Hepatocyte (in vitro differentiated cells): ENCODE results near the gene FIBCD1. TPM values are rescaled to one million over a fixed set of nuclear protein-coding genes. Genes with fewer than 3 reads are reported as not detected.

ENCODE experiments used
- DNase-seq: peaks from one replicate; pipeline ENCODE4 v3.0.0-alpha.2; 2016; ENCODE audit warnings: low spot score
- H2AFZ ChIP-seq: fragments of 200-600 bp; sonication (generic); 2 replicates; pipeline ENCODE4 v1.6.0; 2016; ENCODE audit warnings: antibody characterized with exemption, mild to moderate bottlenecking
- H3K27ac ChIP-seq: fragments of 200-600 bp; sonication (generic); 2 replicates; pipeline ENCODE4 v1.5.1; 2016; ENCODE audit warnings: mild to moderate bottlenecking
- H3K27me3 ChIP-seq: fragments of 200-600 bp; sonication (generic); 2 replicates; pipeline ENCODE4 v1.6.1; 2016
- H3K36me3 ChIP-seq: fragments of 200-600 bp; sonication (generic); replicated peaks from 2 replicates; pipeline ENCODE4 v1.5.1; 2016; ENCODE audit warnings: low read depth; ENCODE audit not compliant: insufficient read depth
- H3K4me1 ChIP-seq: fragments of 200-600 bp; sonication (generic); 2 replicates; pipeline ENCODE4 v1.5.1; 2016; ENCODE audit warnings: mild to moderate bottlenecking, moderate library complexity; ENCODE audit not compliant: insufficient read depth
- H3K4me2 ChIP-seq: fragments of 200-600 bp; sonication (generic); 2 replicates; pipeline ENCODE4 v1.6.0; 2016
- H3K4me3 ChIP-seq: fragments of 200-600 bp; sonication (generic); 2 replicates; pipeline ENCODE4 v1.5.1; 2016; ENCODE audit warnings: mild to moderate bottlenecking
- H3K79me2 ChIP-seq: fragments of 200-600 bp; sonication (generic); 2 replicates; pipeline ENCODE4 v1.6.0; 2017; ENCODE audit warnings: mild to moderate bottlenecking
- H3K9me2 ChIP-seq: fragments of 200-600 bp; sonication (generic); replicated peaks from 2 replicates; pipeline ENCODE4 v1.6.0; 2017; ENCODE audit warnings: mild to moderate bottlenecking; ENCODE audit not compliant: insufficient read depth
- H3K9me3 ChIP-seq: fragments of 200-600 bp; sonication (generic); 2 replicates; pipeline ENCODE4 v1.5.1; 2016; ENCODE audit warnings: low read depth, mild to moderate bottlenecking
- H4K20me1 ChIP-seq: fragments of 200-600 bp; sonication (generic); 2 replicates; pipeline ENCODE4 v1.6.0; 2016; ENCODE audit warnings: mild to moderate bottlenecking; ENCODE audit not compliant: insufficient read depth, poor library complexity, severe bottlenecking
- EZH2 ChIP-seq: fragments of 200-600 bp; sonication (generic); IDR thresholded peaks from 2 replicates; pipeline ENCODE4 v1.6.1; 2016; ENCODE audit warnings: antibody characterized with exemption, mild to moderate bottlenecking, borderline replicate concordance
- EZH2phosphoT487 ChIP-seq: fragments of 200-600 bp; sonication (generic); IDR thresholded peaks from one replicate; pipeline ENCODE4 v1.6.1; 2018; ENCODE audit warnings: antibody characterized with exemption, mild to moderate bottlenecking, low read depth, moderate library complexity; ENCODE audit not compliant: unreplicated experiment, severe bottlenecking
- WGBS: methylation state at CpG from one replicate; pipeline ENCODE4 v1.1.6; 2016; ENCODE audit warnings: low lambda C conversion rate; ENCODE audit errors: missing lambda C conversion rate; 5-methylcytosine and 5-hydroxymethylcytosine counted together
- polyA plus RNA-seq: library from polyadenylated mRNA; unstranded; fragments of >200 nt; fragmentation: Nextera tagmentation; extraction: Ambion mirVana; gene quantifications from 2 replicates; pipeline ENCODE4 v1.2.1, GENCODE V29; 2016
- total RNA-seq: library from RNA; depleted of rRNA; stranded (reverse); fragments of >200 nt; gene quantifications from 2 replicates; pipeline ENCODE4 v1.2.3, GENCODE V29; 2014
- TF ChIP-seq, protein P1 (sequence below): fragments of 200-600 bp; sonication (generic); IDR thresholded peaks from 2 replicates; pipeline ENCODE4 v1.5.1; 2016; ENCODE audit warnings: antibody characterized with exemption, mild to moderate bottlenecking; ENCODE audit not compliant: poor library complexity

FIBCD1 gene
- total and polyA plus RNA-seq, 2 experiments from 2014 or later = 0.33 TPM; not detected in 1

- peaks cover 59% of the 10 kb centered on the region for H4K20me1 ChIP-seq
- no peaks in the 10 kb centered on the region for H3K36me3 ChIP-seq
- H3K9me2 ChIP-seq = no peaks in the 10 kb centered on the region
- 95% methylated on average over 7 of the region's 7 CpGs for WGBS
- H3K4me1 ChIP-seq = peaks cover 6% of the 10 kb centered on the region
- no peak overlapping the region for H3K27ac ChIP-seq
- TF ChIP-seq EZH2 = no peak
- TF ChIP-seq, protein P1, sequence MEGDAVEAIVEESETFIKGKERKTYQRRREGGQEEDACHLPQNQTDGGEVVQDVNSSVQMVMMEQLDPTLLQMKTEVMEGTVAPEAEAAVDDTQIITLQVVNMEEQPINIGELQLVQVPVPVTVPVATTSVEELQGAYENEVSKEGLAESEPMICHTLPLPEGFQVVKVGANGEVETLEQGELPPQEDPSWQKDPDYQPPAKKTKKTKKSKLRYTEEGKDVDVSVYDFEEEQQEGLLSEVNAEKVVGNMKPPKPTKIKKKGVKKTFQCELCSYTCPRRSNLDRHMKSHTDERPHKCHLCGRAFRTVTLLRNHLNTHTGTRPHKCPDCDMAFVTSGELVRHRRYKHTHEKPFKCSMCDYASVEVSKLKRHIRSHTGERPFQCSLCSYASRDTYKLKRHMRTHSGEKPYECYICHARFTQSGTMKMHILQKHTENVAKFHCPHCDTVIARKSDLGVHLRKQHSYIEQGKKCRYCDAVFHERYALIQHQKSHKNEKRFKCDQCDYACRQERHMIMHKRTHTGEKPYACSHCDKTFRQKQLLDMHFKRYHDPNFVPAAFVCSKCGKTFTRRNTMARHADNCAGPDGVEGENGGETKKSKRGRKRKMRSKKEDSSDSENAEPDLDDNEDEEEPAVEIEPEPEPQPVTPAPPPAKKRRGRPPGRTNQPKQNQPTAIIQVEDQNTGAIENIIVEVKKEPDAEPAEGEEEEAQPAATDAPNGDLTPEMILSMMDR = no peak
- TF ChIP-seq EZH2phosphoT487 = no peak
- H3K27me3 ChIP-seq = no peaks in the 10 kb centered on the region
- H3K79me2 ChIP-seq = peaks cover 99% of the 10 kb centered on the region
- no peak for DNase-seq
- no peak overlapping the region for H2AFZ ChIP-seq
- no peak overlapping the region for H3K4me3 ChIP-seq
- H3K9me3 ChIP-seq = no peaks in the 10 kb centered on the region
- no peak overlapping the region for H3K4me2 ChIP-seq
These were observed 86.2 kb downstream of the FIBCD1 start for GRCh38 chr9:130852801-130853200.

Other genes starting within 250 kb of the FIBCD1 start
- 19.5 and 24.3 TPM in 2 replicates for gene EXOSC2, start 245.5 kb downstream of the FIBCD1 start, total RNA-seq
- gene EXOSC2, start 245.5 kb downstream of the FIBCD1 start, polyA plus RNA-seq = 10.7 and 13.0 TPM in 2 replicates
- gene ABL1, start 104.0 kb downstream of the FIBCD1 start, total RNA-seq = 44.5 and 46.6 TPM in 2 replicates
- gene ABL1, start 104.0 kb downstream of the FIBCD1 start, polyA plus RNA-seq = 41.1 and 43.2 TPM in 2 replicates
- not detected in 2 replicates for gene QRFP, start 42.4 kb downstream of the FIBCD1 start, total RNA-seq
- 0.21 and 0.74 TPM in 2 replicates for gene QRFP, start 42.4 kb downstream of the FIBCD1 start, polyA plus RNA-seq
- 12.4 and 29.5 TPM in 2 replicates for gene LAMC3, start 69.9 kb upstream of the FIBCD1 start, total RNA-seq
- gene LAMC3, start 69.9 kb upstream of the FIBCD1 start, polyA plus RNA-seq = 43.4 and 49.9 TPM in 2 replicates
- 4.2 and 5.3 TPM in 2 replicates for gene AIF1L, start 157.3 kb upstream of the FIBCD1 start, total RNA-seq
- 6.0 and 6.3 TPM in 2 replicates for gene AIF1L, start 157.3 kb upstream of the FIBCD1 start, polyA plus RNA-seq
- 18.1 and 28.5 TPM in 2 replicates for gene NUP214, start 186.3 kb upstream of the FIBCD1 start, total RNA-seq
- gene NUP214, start 186.3 kb upstream of the FIBCD1 start, polyA plus RNA-seq = 13.7 and 16.5 TPM in 2 replicates